IMR-90 (cell line): ENCODE results near the gene NEUROD2. TPM values are rescaled to one million over a fixed set of nuclear protein-coding genes. Genes with fewer than 3 reads are reported as not detected.
A peak's percentile ranks its signal among the peaks of the same experiment; 100 is the strongest.

Experiments
- ATAC-seq: fragments of 200-7000 bp; cut with Tn5 transposase; 2 replicates; pipeline ENCODE4 v1.9.1; 2020; ENCODE audit warnings: low read depth, mild to moderate bottlenecking, moderate library complexity
- BruUV-seq: library from RNA; stranded (reverse); fragments of 400-500 nt; replicated peaks from 2 replicates; lab custom pipeline; 2021; lab: Mats Ljungman, UMichigan
- CTCF ChIA-PET: fragments of 300-600 bp; formaldehyde crosslinking; extraction: SDS; loops from one replicate; lab custom pipeline; 2021; ENCODE audit warnings: antibody characterized with exemption; lab: Yijun Ruan, JAX
- POLR2A ChIA-PET: fragments of 300-600 bp; sonication (Branson Sonifier 250); formaldehyde crosslinking; loops from one replicate; lab custom pipeline; 2022; ENCODE audit warnings: antibody characterized with exemption; ENCODE audit not compliant: unreplicated experiment; lab: Charles Lee
- DNase-seq: peaks from one replicate; pipeline ENCODE4 v3.0.0; 2013
- H2AFZ ChIP-seq: replicated peaks from 2 replicates; pipeline ENCODE3; 2013; ENCODE audit warnings: low read length, mild to moderate bottlenecking; ENCODE audit not compliant: poor library complexity
- H2AK5ac ChIP-seq: 2 replicates; pipeline ENCODE4 v1.6.1; 2013; ENCODE audit warnings: low read depth, low read length, inconsistent platforms
- H2AK9ac ChIP-seq: replicated peaks from 2 replicates; pipeline ENCODE3; 2013; ENCODE audit warnings: mild to moderate bottlenecking, low read depth, low read length, moderate library complexity; ENCODE audit not compliant: poor library complexity
- H2BK120ac ChIP-seq: 2 replicates; pipeline ENCODE4 v1.6.1; 2013; ENCODE audit warnings: low read depth, low read length, inconsistent platforms
- H2BK15ac ChIP-seq: 3 replicates; pipeline ENCODE4 v1.6.1; 2013; ENCODE audit warnings: low read depth, low read length, inconsistent platforms
- H2BK20ac ChIP-seq: 2 replicates; pipeline ENCODE4 v1.6.1; 2013; ENCODE audit warnings: low read depth, mild to moderate bottlenecking, inconsistent platforms, low read length, moderate library complexity
- H2BK5ac ChIP-seq: 2 replicates; pipeline ENCODE4 v1.6.1; 2013; ENCODE audit warnings: mild to moderate bottlenecking, low read depth, low read length, inconsistent platforms; ENCODE audit not compliant: poor library complexity, severe bottlenecking
- H3K14ac ChIP-seq: replicated peaks from 2 replicates; pipeline ENCODE4 v1.6.1; 2013; ENCODE audit warnings: low read depth, low read length, inconsistent platforms
- H3K18ac ChIP-seq: 2 replicates; pipeline ENCODE4 v1.6.1; 2013; ENCODE audit warnings: low read depth, low read length, control low read depth
- H3K23ac ChIP-seq: 2 replicates; pipeline ENCODE4 v1.6.1; 2013; ENCODE audit warnings: low read depth, low read length, inconsistent platforms
- H3K27ac ChIP-seq: 2 replicates; pipeline ENCODE4 v1.5.1; 2013; ENCODE audit warnings: mild to moderate bottlenecking, control low read depth, low read length; ENCODE audit not compliant: insufficient read depth
- H3K27me3 ChIP-seq: 2 replicates; pipeline ENCODE4 v1.6.1; 2013; ENCODE audit warnings: low read length; ENCODE audit not compliant: control insufficient read depth, insufficient read depth
- H3K36me3 ChIP-seq: 2 replicates; pipeline ENCODE4 v1.6.1; 2013; ENCODE audit warnings: low read length, mixed read lengths; ENCODE audit not compliant: control insufficient read depth, insufficient read depth
- H3K4ac ChIP-seq: 2 replicates; pipeline ENCODE4 v1.6.1; 2013; ENCODE audit warnings: low read depth, low read length, inconsistent platforms
- H3K4me1 ChIP-seq: 2 replicates; pipeline ENCODE4 v1.6.1; 2013; ENCODE audit warnings: low read length, mixed read lengths; ENCODE audit not compliant: control insufficient read depth, insufficient read depth
- H3K4me2 ChIP-seq: 2 replicates; pipeline ENCODE4 v1.6.1; 2013; ENCODE audit warnings: low read depth, mild to moderate bottlenecking, control low read depth, low read length, moderate library complexity
- H3K4me3 ChIP-seq: 2 replicates; pipeline ENCODE4 v1.5.1; 2013; ENCODE audit warnings: low read depth, mild to moderate bottlenecking, control low read depth, low read length, moderate library complexity; ENCODE audit not compliant: insufficient read depth
- H3K56ac ChIP-seq: 2 replicates; pipeline ENCODE4 v1.6.1; 2013; ENCODE audit warnings: low read length, inconsistent platforms; ENCODE audit not compliant: insufficient read depth; ENCODE audit errors: extremely low read depth
- H3K79me1 ChIP-seq, 2 experiments: 2 replicates each; pipeline ENCODE4 v1.6.1; 2013; ENCODE audit warnings: low read length in 2 of 2, inconsistent platforms in 1 of 2, low read depth in 1 of 2
- H3K9ac ChIP-seq: 2 replicates; pipeline ENCODE4 v1.6.1; 2013; ENCODE audit warnings: low read depth, low read length, control low read depth
- H3K9me1 ChIP-seq: 2 replicates; pipeline ENCODE4 v1.6.1; 2013; ENCODE audit warnings: low read length, inconsistent platforms; ENCODE audit not compliant: insufficient read depth
- H3K9me3 ChIP-seq: 2 replicates; pipeline ENCODE4 v1.6.1; 2013; ENCODE audit warnings: low read length; ENCODE audit not compliant: control insufficient read depth, insufficient read depth
- H4K20me1 ChIP-seq: 2 replicates; pipeline ENCODE4 v1.6.1; 2013; ENCODE audit warnings: low read length, inconsistent platforms; ENCODE audit not compliant: insufficient read depth
- H4K5ac ChIP-seq: 2 replicates; pipeline ENCODE4 v1.6.1; 2013; ENCODE audit warnings: mild to moderate bottlenecking, low read depth, low read length, control low read depth
- H4K8ac ChIP-seq, 2 experiments: 2 replicates each; pipeline ENCODE4 v1.6.1; 2013; ENCODE audit warnings: low read depth in 2 of 2, low read length in 2 of 2, control low read depth in 1 of 2, inconsistent platforms in 1 of 2
- H4K91ac ChIP-seq: 2 replicates; pipeline ENCODE4 v1.6.1; 2013; ENCODE audit warnings: low read depth, low read length, inconsistent platforms; ENCODE audit not compliant: insufficient read depth
- MAZ ChIP-seq: IDR thresholded peaks from 2 replicates; pipeline ENCODE4 v1.6.1; 2012; ENCODE audit warnings: low read depth, mild to moderate bottlenecking, low read length, improper control_type of control experiment, moderate library complexity, borderline replicate concordance
- SMC3 ChIP-seq: fragments of 150-350 bp; IDR thresholded peaks from 2 replicates; pipeline ENCODE4 v1.6.1; 2016; ENCODE audit warnings: low read depth, mild to moderate bottlenecking, antibody characterized with exemption, low read length, moderate library complexity
- USF2 ChIP-seq: fragments of 150-350 bp; IDR thresholded peaks from 2 replicates; pipeline ENCODE4 v1.6.1; 2017; ENCODE audit warnings: mild to moderate bottlenecking, antibody characterized with exemption, low read length, low read depth
- WGBS, 2 experiments: methylation state at CpG; one replicate each; pipeline versions ENCODE4 v1.1.5 to v1.1.7; 2013; ENCODE audit warnings: missing lambda C conversion rate in 2 of 2; ENCODE audit not compliant: insufficient read length in 1 of 2; ENCODE audit errors: extremely low coverage in 2 of 2; 5-methylcytosine and 5-hydroxymethylcytosine counted together
- dilution Hi-C: fragments of 300-500 bp; cut with HindIII; formaldehyde crosslinking; loops from one replicate; pipeline ENCODE4 v1.14.3; 2018; ENCODE audit warnings: low sequenced_read_pairs; ENCODE audit not compliant: unreplicated experiment
- in situ Hi-C: fragments of 300-500 bp; cut with MboI; formaldehyde crosslinking; loops from 3 replicates; pipeline ENCODE4 v1.14.3; 2019; ENCODE audit warnings: low sequenced_read_pairs, inconsistent platforms, mixed read lengths
- intact Hi-C: fragments of 100-400 bp; cut with micrococcal nuclease; formaldehyde crosslinking; loops from 2 replicates; pipeline ENCODE4 v1.10.0; 2022
- polyA plus RNA-seq, 3 experiments: library from polyadenylated mRNA; depleted of rRNA; stranded (reverse); fragments of >200 nt; gene quantifications; 2 replicates each; pipeline ENCODE4 v1.2.3, GENCODE V29; 2012; ENCODE audit warnings: low replicate concordance in 1 of 3
- total RNA-seq: library from RNA; depleted of rRNA; stranded (reverse); fragments of >200 nt; gene quantifications from 2 replicates; pipeline ENCODE4 v1.2.3, GENCODE V29; 2012

Gene NEUROD2
- total and polyA plus RNA-seq, 2 of the 4 experiments (the other 2 are of a cell fraction), result not detected

- peak; percentile 58 for DNase-seq
- no peak overlapping the region for H3K18ac ChIP-seq
- H3K4me1 ChIP-seq, result no peaks in the 10 kb centered on the region
- 0 out of 2 replicates have a peak, but pooled peaks cover 4% of the 10 kb centered on the region for H3K9me1 ChIP-seq
- H3K9ac ChIP-seq, result peak overlapping the region; percentile 69
- peak overlapping the region; percentile 97 for H3K14ac ChIP-seq
- peak overlapping the region; percentile 65 for H3K4me3 ChIP-seq
- peak overlapping the region; percentile 88 for H3K4me2 ChIP-seq
- H3K79me1 ChIP-seq, result no peaks in the 10 kb centered on the region
- H4K91ac ChIP-seq, result no peak overlapping the region
- no peak overlapping the region for H3K56ac ChIP-seq
- H3K4ac ChIP-seq, result peak overlapping the region; percentile 84
- POLR2A ChIA-PET, result no interaction called here
- H2BK5ac ChIP-seq, result no peak overlapping the region
- H2BK20ac ChIP-seq, result no peak overlapping the region; the same call in 1 of the 2 replicates
- CTCF ChIA-PET, result no interaction called here
- H2AFZ ChIP-seq, result peak overlapping the region; percentile 100
- H2AK9ac ChIP-seq, result peak overlapping the region; percentile 86
- peak overlapping the region; percentile 64 for H3K27ac ChIP-seq
- peaks cover 5% of the 10 kb centered on the region; the same call in 1 of the 2 replicates for H3K36me3 ChIP-seq
- no peak overlapping the region for H2BK15ac ChIP-seq
- H4K5ac ChIP-seq, result no peak overlapping the region
- dilution Hi-C loops, result no loop called here
- intact Hi-C loops, result no loop called here
- in situ Hi-C loops, result no loop called here
- no peaks in the 10 kb centered on the region for H4K20me1 ChIP-seq
- H2AK5ac ChIP-seq, result 0 out of 2 replicates have a peak overlapping the region, but pooled peaks have one; percentile 7
- H4K8ac ChIP-seq, result peak overlapping the region; percentile 37 to 93
- peak; percentile 80; the same call in 1 of the 2 replicates for TF ChIP-seq MAZ
- TF ChIP-seq USF2, result peak; percentile 74
- TF ChIP-seq SMC3, result no peak
- 0% methylated on average over 30 of the region's 66 CpGs; no CpG with 5 or more reads in 1 of the 2 experiments for WGBS, 2 experiments
- H3K27me3 ChIP-seq, result peaks cover 10% of the 10 kb centered on the region
- no peak overlapping the region for H2BK120ac ChIP-seq
- BruUV-seq, result no TSS peak
- ATAC-seq, result peak; percentile 98
- H3K9me3 ChIP-seq, result peaks cover 2% of the 10 kb centered on the region; the same call in 1 of the 2 replicates
- peak overlapping the region; percentile 84 for H3K23ac ChIP-seq
These were observed 34.0 kb downstream of the NEUROD2 start for GRCh38 chr17:39573447-39574298.
